C4-2B (cell line): ENCODE data around the gene RNF11.

Experiments
- H3K27ac ChIP-seq: fragments of 450-650 bp; 2 replicates; pipeline ENCODE4 v1.5.1; 2017
- CTCF ChIP-seq: fragments of 450-650 bp; conservative IDR thresholded peaks from 2 replicates; pipeline ENCODE4 v1.5.1; 2017; ENCODE audit warnings: mild to moderate bottlenecking
- ZFX ChIP-seq: fragments of 450-650 bp; IDR thresholded peaks from 2 replicates; pipeline ENCODE4 v1.6.1; 2017

RNF11 gene

GRCh38 chr1:51312718-51313117, 76.6 kb downstream of the RNF11 start:
- H3K27ac ChIP-seq, result peak overlapping the region; percentile 79
- no peak for TF ChIP-seq CTCF
- no peak for TF ChIP-seq ZFX

GRCh38 chr1:51313268-51313852, 77.3 kb downstream of the RNF11 start:
- peak overlapping the region; percentile 79 for H3K27ac ChIP-seq
- TF ChIP-seq CTCF (no peak; the same call in 1 of the 2 replicates), ZFX (no peak)

- TF ChIP-seq CTCF, result no peak
- peak; percentile 19; the same call in 1 of the 2 replicates for TF ChIP-seq ZFX
- H3K27ac ChIP-seq, result peak overlapping the region; percentile 79
Observed at GRCh38 chr1:51313961-51314777, 78.1 kb downstream of the RNF11 start.

- TF ChIP-seq CTCF, result no peak
- TF ChIP-seq ZFX, result no peak
- peak overlapping the region; percentile 79 for H3K27ac ChIP-seq
Observed at GRCh38 chr1:51314974-51315373, 78.9 kb downstream of the RNF11 start.

GRCh38 chr1:51316113-51316845, 80.2 kb downstream of the RNF11 start:
- no peak for TF ChIP-seq CTCF
- TF ChIP-seq ZFX, result no peak
- no peak overlapping the region for H3K27ac ChIP-seq

- H3K27ac ChIP-seq, result no peak overlapping the region
- no peak for TF ChIP-seq CTCF
- no peak for TF ChIP-seq ZFX
Observed at GRCh38 chr1:51316846-51317120, 80.7 kb downstream of the RNF11 start.

GRCh38 chr1:51317798-51318197, 81.7 kb downstream of the RNF11 start:
- no peak for TF ChIP-seq CTCF
- H3K27ac ChIP-seq, result no peak overlapping the region
